Measurements from ENCODE around the gene ZBTB26.

DNA sequence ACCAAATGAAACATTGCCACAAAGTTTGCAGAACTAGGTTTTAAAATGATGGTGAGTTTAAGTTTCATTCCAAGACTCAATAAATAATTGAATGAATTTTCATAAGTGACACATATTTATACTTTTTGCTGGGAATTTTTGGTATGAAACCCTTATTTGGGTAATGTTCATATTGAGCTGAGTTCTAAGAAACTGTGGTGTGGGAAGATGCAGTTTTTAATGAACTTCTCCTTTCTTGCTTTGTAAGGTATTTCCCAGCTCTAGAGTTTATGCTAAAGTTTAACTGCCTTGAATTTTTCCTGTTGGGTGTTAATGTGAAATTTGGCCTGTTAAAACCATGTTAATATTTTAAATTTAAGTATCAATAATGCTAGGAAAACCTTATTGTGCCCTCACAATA lies 24.6 kb upstream of the ZBTB26 start:
- TF ChIP-seq, protein P1, sequence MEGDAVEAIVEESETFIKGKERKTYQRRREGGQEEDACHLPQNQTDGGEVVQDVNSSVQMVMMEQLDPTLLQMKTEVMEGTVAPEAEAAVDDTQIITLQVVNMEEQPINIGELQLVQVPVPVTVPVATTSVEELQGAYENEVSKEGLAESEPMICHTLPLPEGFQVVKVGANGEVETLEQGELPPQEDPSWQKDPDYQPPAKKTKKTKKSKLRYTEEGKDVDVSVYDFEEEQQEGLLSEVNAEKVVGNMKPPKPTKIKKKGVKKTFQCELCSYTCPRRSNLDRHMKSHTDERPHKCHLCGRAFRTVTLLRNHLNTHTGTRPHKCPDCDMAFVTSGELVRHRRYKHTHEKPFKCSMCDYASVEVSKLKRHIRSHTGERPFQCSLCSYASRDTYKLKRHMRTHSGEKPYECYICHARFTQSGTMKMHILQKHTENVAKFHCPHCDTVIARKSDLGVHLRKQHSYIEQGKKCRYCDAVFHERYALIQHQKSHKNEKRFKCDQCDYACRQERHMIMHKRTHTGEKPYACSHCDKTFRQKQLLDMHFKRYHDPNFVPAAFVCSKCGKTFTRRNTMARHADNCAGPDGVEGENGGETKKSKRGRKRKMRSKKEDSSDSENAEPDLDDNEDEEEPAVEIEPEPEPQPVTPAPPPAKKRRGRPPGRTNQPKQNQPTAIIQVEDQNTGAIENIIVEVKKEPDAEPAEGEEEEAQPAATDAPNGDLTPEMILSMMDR (IDR thresholded peaks at IDR 0.05), result no peak
- TF ChIP-seq POLR2A (IDR thresholded peaks at IDR 0.05), result no peak

Data from esophagus squamous epithelium (tissue), 4 donors.